HepG2 (cell line): ENCODE results near the gene AP1M2. TPM values are rescaled to one million over a fixed set of nuclear protein-coding genes. Genes with fewer than 3 reads are reported as not detected.

Source experiments
- CBFB ChIP-seq: sonication (generic); formaldehyde crosslinking; IDR thresholded peaks from 2 replicates; pipeline ENCODE4 v1.4.0; 2020; ENCODE audit warnings: missing genetic modification reagents
- DMAP1 ChIP-seq: IDR thresholded peaks from 2 replicates; pipeline ENCODE4 v1.6.1; 2016
- GABPA ChIP-seq, 2 experiments: IDR thresholded peaks; 2 replicates each; pipeline ENCODE4 v1.6.1; 2011 to 2016; ENCODE audit warnings: low read depth in 2 of 2, low read length in 1 of 2, missing biosample characterization in 1 of 2, missing genetic modification characterization in 1 of 2
- HNF1B ChIP-seq: sonication (generic); formaldehyde crosslinking; IDR thresholded peaks from 2 replicates; pipeline ENCODE4 v1.5.1; 2020; ENCODE audit warnings: mild to moderate bottlenecking, moderate library complexity, missing genetic modification reagents
- HOXA3 ChIP-seq: sonication (generic); formaldehyde crosslinking; IDR thresholded peaks from 2 replicates; pipeline ENCODE4 v1.5.0; 2020; ENCODE audit warnings: missing genetic modification reagents
- IRF2 ChIP-seq: IDR thresholded peaks from 2 replicates; pipeline ENCODE4 v1.6.1; 2018; ENCODE audit warnings: missing genetic modification reagents, missing compliant biosample characterization
- KLF11 ChIP-seq: IDR thresholded peaks from 2 replicates; pipeline ENCODE4 v1.6.1; 2016; ENCODE audit warnings: missing compliant biosample characterization
- MAZ ChIP-seq, 2 experiments: sonication (generic) in 1 of 2; formaldehyde crosslinking in 1 of 2; IDR thresholded peaks; 2 replicates each; pipeline versions ENCODE4 v1.5.0 to v1.6.1; 2012 to 2020; ENCODE audit warnings: low read depth in 2 of 2, mild to moderate bottlenecking in 2 of 2, borderline replicate concordance in 1 of 2, improper control_type of control experiment in 1 of 2, low read length in 1 of 2, missing genetic modification reagents in 1 of 2, moderate library complexity in 1 of 2
- NFYB ChIP-seq: sonication (generic); formaldehyde crosslinking; IDR thresholded peaks from 2 replicates; pipeline ENCODE4 v1.4.0; 2020; ENCODE audit warnings: missing genetic modification reagents
- PAWR ChIP-seq: sonication (generic); formaldehyde crosslinking; IDR thresholded peaks from 2 replicates; pipeline ENCODE4 v1.4.0; 2020; ENCODE audit warnings: missing genetic modification reagents, mild to moderate bottlenecking, borderline replicate concordance
- PREB ChIP-seq: sonication (generic); formaldehyde crosslinking; IDR thresholded peaks from 2 replicates; pipeline ENCODE4 v1.4.0; 2020; ENCODE audit warnings: missing genetic modification reagents
- PRMT3 ChIP-seq: sonication (generic); formaldehyde crosslinking; IDR thresholded peaks from 2 replicates; pipeline ENCODE4 v1.8.1; 2022; ENCODE audit warnings: low read depth, mild to moderate bottlenecking, moderate library complexity, missing genetic modification reagents, borderline replicate concordance
- SMYD3 ChIP-seq: sonication (generic); formaldehyde crosslinking; IDR thresholded peaks from 2 replicates; pipeline ENCODE4 v1.8.1; 2023; ENCODE audit warnings: mild to moderate bottlenecking, missing genetic modification reagents
- SNAI1 ChIP-seq: sonication (generic); formaldehyde crosslinking; IDR thresholded peaks from 2 replicates; pipeline ENCODE4 v1.5.0; 2020; ENCODE audit warnings: mild to moderate bottlenecking, missing genetic modification reagents, borderline replicate concordance
- SP5 ChIP-seq: IDR thresholded peaks from 2 replicates; pipeline ENCODE4 v1.6.1; 2016; ENCODE audit warnings: low read depth, borderline replicate concordance
- SPEN ChIP-seq: sonication (generic); formaldehyde crosslinking; IDR thresholded peaks from 2 replicates; pipeline ENCODE4 v1.5.1; 2020; ENCODE audit warnings: low read depth, mild to moderate bottlenecking, missing genetic modification reagents
- SYNCRIP ChIP-seq: fragments of 200-400 bp; formaldehyde crosslinking; IDR thresholded peaks from 2 replicates; pipeline ENCODE4 v1.6.1; 2018; ENCODE audit warnings: mild to moderate bottlenecking, low read depth, low read length; ENCODE audit not compliant: insufficient read depth
- WIZ ChIP-seq: sonication (generic); formaldehyde crosslinking; IDR thresholded peaks from 2 replicates; pipeline ENCODE4 v1.5.1; 2020; ENCODE audit warnings: mild to moderate bottlenecking, missing genetic modification reagents
- ZMYM4 ChIP-seq: sonication (generic); formaldehyde crosslinking; IDR thresholded peaks from 2 replicates; pipeline ENCODE4 v1.8.1; 2023; ENCODE audit warnings: mild to moderate bottlenecking, missing genetic modification reagents
- ZNF224 ChIP-seq: sonication (generic); formaldehyde crosslinking; IDR thresholded peaks from 2 replicates; pipeline ENCODE4 v1.5.0; 2020; ENCODE audit warnings: mild to moderate bottlenecking, missing genetic modification reagents
- ZNF235 ChIP-seq: sonication (generic); formaldehyde crosslinking; IDR thresholded peaks from 2 replicates; pipeline ENCODE4 v1.8.1; 2023; ENCODE audit warnings: mild to moderate bottlenecking, missing genetic modification reagents, borderline replicate concordance
- ZNF687 ChIP-seq: sonication (generic); formaldehyde crosslinking; IDR thresholded peaks from 2 replicates; pipeline ENCODE4 v1.5.1; 2020; ENCODE audit warnings: mild to moderate bottlenecking, missing genetic modification reagents, moderate library complexity
- ZNF788 ChIP-seq: sonication (generic); formaldehyde crosslinking; IDR thresholded peaks from 2 replicates; pipeline ENCODE4 v1.5.0; 2020; ENCODE audit warnings: mild to moderate bottlenecking, missing genetic modification reagents, borderline replicate concordance
- polyA plus RNA-seq, 8 experiments: library from polyadenylated mRNA; depleted of rRNA in 3 of 8; stranded (reverse) in 7 of 8; unstranded in 1 of 8; fragments of >200 nt; fragmentation: Illumina TruSeq in 4 of 8; extraction: Trizol in 4 of 8; gene quantifications; 2 replicates each; pipeline versions ENCODE4 v1.2.1 to v1.2.3, GENCODE V29; 2011 to 2016; ENCODE audit warnings: low read depth in 4 of 8, missing spikeins in 1 of 8, mixed read lengths in 1 of 8; ENCODE audit not compliant: insufficient read depth in 1 of 8
- total RNA-seq, 5 experiments: library from RNA; depleted of rRNA; stranded (reverse); fragments of >200 nt; fragmentation: Illumina TruSeq; extraction: Trizol; gene quantifications; 2 replicates each; pipeline ENCODE4 v1.2.3, GENCODE V29; 2016; ENCODE audit warnings: low read depth in 1 of 5

The AP1M2 gene
- total and polyA plus RNA-seq, 2 of the 13 experiments (the other 11 are each of a cell fraction or from before 2014, with no cell fraction given) = 6.3 to 76.8 TPM

- TF ChIP-seq CBFB = 0 out of 2 replicates have a peak, but pooled peaks have one; percentile 21
- no peak for TF ChIP-seq MAZ (IDR thresholded peaks at IDR 0.05; ENCODE audit: borderline replicate concordance, low read depth, low read length)
- peak; percentile 43; the same call in 1 of the 2 replicates for TF ChIP-seq MAZ (CRISPR knock-in tag; IDR thresholded peaks at IDR 0.05; ENCODE audit: low read depth)
- TF ChIP-seq HNF1B (CRISPR knock-in tag) = peak; percentile 8; the same call in 1 of the 2 replicates
- 0 out of 2 replicates have a peak, but pooled peaks have one; percentile 29 for TF ChIP-seq DMAP1
- TF ChIP-seq SPEN (CRISPR knock-in tag) = 0 out of 2 replicates have a peak, but pooled peaks have one; percentile 15
- TF ChIP-seq SYNCRIP = no peak
- no peak for TF ChIP-seq SNAI1
- TF ChIP-seq ZNF235 = 0 out of 2 replicates have a peak, but pooled peaks have one; percentile 35
- TF ChIP-seq NFYB (CRISPR knock-in tag) = 0 out of 2 replicates have a peak, but pooled peaks have one; percentile 15
- TF ChIP-seq ZNF788 (CRISPR knock-in tag) = peak; percentile 35; the same call in 1 of the 2 replicates
- peak; percentile 33; the same call in 1 of the 2 replicates for TF ChIP-seq SP5 (CRISPR knock-in tag)
- TF ChIP-seq HOXA3 (CRISPR knock-in tag) = peak; percentile 25; the same call in 1 of the 2 replicates
- TF ChIP-seq ZMYM4 = 0 out of 2 replicates have a peak, but pooled peaks have one; percentile 9
- TF ChIP-seq PREB (CRISPR knock-in tag) = no peak
- no peak for TF ChIP-seq SMYD3 (CRISPR knock-in tag)
- TF ChIP-seq ZNF224 (CRISPR knock-in tag) = no peak
- TF ChIP-seq IRF2 (CRISPR knock-in tag) = no peak
- no peak for TF ChIP-seq WIZ (CRISPR knock-in tag)
- TF ChIP-seq KLF11 (CRISPR knock-in tag) = no peak
- no peak for TF ChIP-seq GABPA (IDR thresholded peaks at IDR 0.05; ENCODE audit: low read depth, low read length)
- no peak for TF ChIP-seq GABPA (CRISPR knock-in tag; IDR thresholded peaks at IDR 0.05; ENCODE audit: low read depth)
- TF ChIP-seq ZNF687 (CRISPR knock-in tag) = peak; percentile 61; the same call in 1 of the 2 replicates
- no peak for TF ChIP-seq PAWR
- no peak for TF ChIP-seq PRMT3 (CRISPR knock-in tag)
Observed at GRCh38 chr19:10602330-10603083, 15.4 kb upstream of the AP1M2 start (continued).
